ENCODE data around the gene PPIE. TPM values are rescaled to one million over a fixed set of nuclear protein-coding genes. Genes with fewer than 3 reads are reported as not detected.

PPIE gene
- total RNA-seq, 2 donors from 2014 or later: 22.6 to 23.4 TPM

GRCh38 chr1:39754906-39755504 is 16.3 kb downstream of the PPIE start:
- H3K4me1 ChIP-seq: no peaks in the 10 kb centered on the region
- H3K4me3 ChIP-seq: no peak overlapping the region
- peaks cover 72% of the 10 kb centered on the region for H3K36me3 ChIP-seq
- H3K27me3 ChIP-seq: no peaks in the 10 kb centered on the region
- no peaks in the 10 kb centered on the region for H3K9me3 ChIP-seq
- DNase-seq (ENCODE audit: low spot score): no peak
- H3K27ac ChIP-seq: no peak overlapping the region
- TF ChIP-seq CTCF (IDR thresholded peaks at IDR 0.05): no peak

DNA sequence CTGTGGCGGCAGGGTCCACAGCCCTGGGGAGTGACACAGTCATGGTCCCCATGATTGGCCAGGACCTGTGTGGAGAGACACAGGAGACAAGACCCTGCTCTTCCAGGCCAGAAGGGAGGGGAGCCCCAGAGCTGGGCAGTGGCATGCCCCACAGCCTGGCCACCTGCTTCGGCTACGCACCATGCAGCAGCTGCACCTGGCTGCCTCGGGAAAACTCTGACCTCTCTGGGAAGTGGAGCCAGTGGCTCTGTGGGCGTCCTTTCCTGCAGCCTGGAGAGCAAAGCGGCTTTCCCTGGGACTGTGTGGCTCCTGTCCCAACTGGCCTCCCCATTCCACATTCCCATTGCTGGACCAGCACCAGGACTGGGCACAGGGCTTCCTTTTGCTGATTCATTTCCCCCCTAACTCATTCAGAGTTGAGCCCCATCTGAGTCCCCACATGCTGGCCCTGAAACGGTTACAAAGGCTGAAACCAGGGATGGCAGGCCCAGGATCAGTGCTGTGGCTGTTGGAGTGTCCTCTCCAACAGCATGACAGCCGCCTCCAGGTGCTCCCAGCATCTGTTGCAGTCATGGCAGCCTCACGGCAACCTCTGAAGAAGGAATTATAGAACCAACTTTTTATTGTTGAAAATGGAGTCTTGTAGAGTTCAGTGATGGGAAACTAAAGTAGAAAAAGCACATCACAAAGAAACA is 17.4 kb downstream of the PPIE start:
- Histone ChIP-seq H3K9me3 (no peaks in the 10 kb centered on the region), H3K4me3 (no peak overlapping the region), H3K4me1 (no peaks in the 10 kb centered on the region), H3K27me3 (no peaks in the 10 kb centered on the region), H3K36me3 (peaks cover 61% of the 10 kb centered on the region), H3K27ac (no peak overlapping the region)
- TF ChIP-seq CTCF (IDR thresholded peaks at IDR 0.05): no peak
- no peak for DNase-seq (ENCODE audit: low spot score)

GRCh38 chr1:39757501-39757900 is 18.8 kb downstream of the PPIE start:
- H3K36me3 ChIP-seq: peaks cover 47% of the 10 kb centered on the region
- no peaks in the 10 kb centered on the region for H3K27me3 ChIP-seq
- DNase-seq (ENCODE audit: low spot score): no peak
- no peak overlapping the region for H3K4me3 ChIP-seq
- H3K27ac ChIP-seq: no peak overlapping the region
- H3K4me1 ChIP-seq: no peaks in the 10 kb centered on the region
- TF ChIP-seq CTCF (IDR thresholded peaks at IDR 0.05): no peak
- no peaks in the 10 kb centered on the region for H3K9me3 ChIP-seq

- no peak for TF ChIP-seq CTCF (IDR thresholded peaks at IDR 0.05)
- Histone ChIP-seq H3K4me1 (no peaks in the 10 kb centered on the region), H3K9me3 (no peaks in the 10 kb centered on the region), H3K36me3 (peaks cover 34% of the 10 kb centered on the region), H3K27ac (no peak overlapping the region), H3K27me3 (no peaks in the 10 kb centered on the region), H3K4me3 (no peak overlapping the region)
- DNase-seq (ENCODE audit: low spot score): no peak
Observed at GRCh38 chr1:39758556-39759435, 20.1 kb downstream of the PPIE start.

- DNase-seq (ENCODE audit: low spot score): no peak
- no peak overlapping the region for H3K4me3 ChIP-seq
- H3K9me3 ChIP-seq: no peaks in the 10 kb centered on the region
- peaks cover 28% of the 10 kb centered on the region for H3K36me3 ChIP-seq
- no peak overlapping the region for H3K27ac ChIP-seq
- no peaks in the 10 kb centered on the region for H3K27me3 ChIP-seq
- TF ChIP-seq CTCF (IDR thresholded peaks at IDR 0.05): no peak
- no peaks in the 10 kb centered on the region for H3K4me1 ChIP-seq
Observed at GRCh38 chr1:39759436-39759726, 20.7 kb downstream of the PPIE start.
